Esophagus mucosa (tissue), 1 donor: ENCODE data around the gene NTN1. TPM values are rescaled to one million over a fixed set of nuclear protein-coding genes. Genes with fewer than 3 reads are reported as not detected.
A peak's percentile ranks its signal among the peaks of the same experiment; 100 is the strongest.

Source experiments
- ATAC-seq: fragments of 200-7000 bp; cut with Tn5 transposase; one replicate; pipeline ENCODE4 v1.9.1; 2020
- total RNA-seq: library from RNA; stranded (reverse); gene quantifications from one replicate; pipeline ENCODE4 v1.2.4, GENCODE V29; 2023
- donor health status: DM: yes; HTN: yes; CAD: no.

Gene NTN1
- total RNA-seq, 1 donor from 2014 or later = 9.1 TPM

DNA sequence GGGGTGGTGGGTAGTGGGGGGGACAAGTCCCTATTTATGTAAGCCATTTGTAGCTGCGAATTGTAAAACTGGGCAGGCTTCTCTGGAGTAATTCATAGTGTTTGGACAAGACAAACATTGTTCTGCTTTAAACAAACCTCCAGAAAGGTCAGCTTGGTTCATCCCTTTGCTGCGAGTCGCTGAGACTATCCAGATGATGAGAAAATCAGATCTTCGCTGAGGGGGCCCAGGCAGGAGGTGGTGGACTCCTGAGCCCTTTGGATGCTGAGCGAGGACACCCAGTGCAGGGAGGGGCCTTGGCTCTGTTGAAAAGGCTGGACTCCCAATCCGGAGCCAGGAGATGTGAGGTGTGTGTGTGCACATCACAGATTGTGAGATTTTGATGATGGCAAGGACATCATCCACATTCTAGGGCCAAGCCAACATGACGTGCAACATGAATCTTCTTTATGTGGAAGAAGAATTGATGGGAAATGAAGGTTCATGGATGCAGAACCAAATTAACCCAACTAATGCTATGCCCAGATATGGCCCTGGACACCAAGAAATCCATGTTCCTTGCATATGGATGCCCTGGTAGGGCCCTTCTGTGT lies 15.0 kb upstream of the NTN1 start:
- no peak for ATAC-seq

DNA sequence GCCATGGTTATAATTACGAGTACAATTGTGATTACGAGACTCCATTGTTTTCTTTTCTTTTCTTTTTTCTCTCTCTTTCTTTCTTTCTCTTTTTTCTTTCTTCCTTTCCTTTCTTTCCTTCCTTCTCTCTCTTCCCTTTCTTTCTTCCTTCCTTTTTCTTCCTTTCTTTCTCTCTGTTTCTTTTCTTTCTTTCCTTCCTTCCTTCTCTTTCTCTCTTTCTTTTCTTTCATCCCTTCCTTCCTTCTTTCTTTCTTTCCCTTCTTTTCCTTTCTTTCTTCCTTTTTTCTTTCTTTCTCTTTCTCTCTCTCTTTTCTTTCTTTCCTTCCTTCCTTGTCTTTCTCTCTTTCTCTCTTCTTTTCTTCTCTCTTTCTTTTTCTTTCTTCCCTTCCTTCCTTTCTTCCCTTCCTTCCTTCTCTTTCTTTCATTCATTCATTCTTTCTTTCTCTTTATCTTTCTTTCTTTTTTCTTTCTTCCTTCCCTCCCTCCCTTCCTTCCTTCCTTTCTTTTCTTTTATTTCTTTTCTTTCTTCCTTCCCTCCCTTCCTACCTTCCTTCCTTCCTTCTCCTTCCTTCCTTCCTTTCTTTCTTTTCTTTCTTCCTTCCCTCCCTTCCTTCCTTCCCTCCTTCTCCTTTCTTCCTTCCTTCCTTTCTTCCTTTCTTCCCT lies 14.1 kb upstream of the NTN1 start:
- no peak for ATAC-seq

DNA sequence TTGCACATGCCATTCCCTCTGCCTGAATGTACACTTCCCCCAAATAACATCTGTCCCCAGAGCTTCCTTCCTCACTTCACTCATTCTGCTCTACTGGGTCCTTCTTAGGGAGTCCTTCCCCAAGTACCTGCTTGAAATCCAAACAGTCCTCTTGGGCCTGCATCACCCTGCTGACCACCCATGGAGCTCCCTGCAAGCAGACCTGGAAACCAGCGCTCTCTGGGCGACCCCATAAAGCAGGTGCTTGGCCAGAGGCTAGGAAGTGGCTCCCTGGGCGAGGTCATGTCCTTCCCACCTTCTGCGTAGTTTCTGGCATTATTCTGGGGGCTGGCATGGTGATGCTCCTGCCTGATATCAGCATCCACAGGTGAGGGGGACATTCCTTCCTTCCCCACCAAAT lies 12.2 kb upstream of the NTN1 start:
- no peak for ATAC-seq

DNA sequence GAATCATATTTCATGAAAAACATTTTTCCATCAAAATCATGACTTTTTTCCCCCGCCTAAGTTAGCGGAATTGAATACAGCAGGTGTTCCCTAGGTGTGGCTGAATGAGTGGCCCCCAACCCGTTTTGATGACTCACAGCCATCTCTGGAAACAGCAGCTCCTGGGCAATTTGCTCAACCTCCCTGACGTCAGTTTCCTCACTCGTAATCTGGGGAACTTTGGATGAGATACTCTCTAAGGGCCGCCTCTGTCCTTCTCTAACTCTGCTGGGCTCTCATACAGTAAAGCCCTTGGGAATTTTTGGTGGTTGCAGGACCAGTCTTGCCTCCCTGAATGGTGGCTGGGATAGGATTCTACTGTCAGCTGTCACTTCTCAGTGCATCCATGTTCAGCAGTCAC lies 11.6 kb upstream of the NTN1 start:
- no peak for ATAC-seq

DNA sequence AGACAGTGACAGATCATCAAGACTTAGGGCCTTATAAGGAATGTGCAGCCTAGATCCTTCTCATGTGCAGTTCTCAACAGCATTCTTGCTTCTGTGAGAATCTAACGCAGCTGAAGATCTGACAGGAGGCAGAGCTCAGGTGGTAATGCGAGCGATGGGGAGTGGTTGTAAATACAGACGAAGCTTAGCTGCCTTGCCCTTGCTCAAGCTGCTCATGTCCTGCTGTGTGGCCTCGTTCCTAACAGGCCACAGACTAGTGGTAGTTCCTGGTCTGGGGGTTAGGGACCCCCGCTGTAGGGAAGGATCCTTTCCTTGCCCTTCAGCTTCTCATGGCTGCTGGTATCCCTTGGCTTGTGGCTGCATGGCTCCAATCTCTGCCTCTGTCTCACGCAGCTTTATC lies 10.3 kb upstream of the NTN1 start:
- ATAC-seq = no peak

DNA sequence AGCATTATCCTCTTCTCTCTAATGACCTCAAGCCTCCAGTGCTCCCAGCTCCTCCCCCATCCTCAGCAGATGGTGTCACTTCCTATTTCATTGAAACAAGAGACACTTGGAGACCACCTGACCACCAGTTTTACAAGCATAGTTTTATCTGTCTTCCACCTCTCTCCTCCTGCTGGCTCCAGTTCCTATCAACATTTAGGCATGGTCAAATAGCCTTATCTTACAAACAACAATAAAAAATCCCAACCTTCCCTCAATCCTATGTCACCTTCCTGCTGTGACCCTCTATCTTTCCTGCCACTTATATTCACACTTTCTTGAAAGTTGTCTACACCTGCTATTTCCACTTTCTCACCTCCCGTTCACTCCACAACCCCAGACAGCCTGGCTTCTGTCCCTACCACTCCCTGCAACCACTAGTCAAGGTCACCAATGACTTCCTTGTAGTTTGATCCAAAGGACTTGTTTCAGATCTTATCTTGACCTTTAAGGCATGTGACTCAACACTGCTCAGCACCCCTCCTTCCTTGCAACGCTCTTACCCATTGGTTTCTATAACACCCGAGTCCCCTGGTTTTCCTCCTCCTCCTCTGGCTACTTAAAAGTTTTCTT lies 4.3 kb upstream of the NTN1 start:
- no peak for ATAC-seq

DNA sequence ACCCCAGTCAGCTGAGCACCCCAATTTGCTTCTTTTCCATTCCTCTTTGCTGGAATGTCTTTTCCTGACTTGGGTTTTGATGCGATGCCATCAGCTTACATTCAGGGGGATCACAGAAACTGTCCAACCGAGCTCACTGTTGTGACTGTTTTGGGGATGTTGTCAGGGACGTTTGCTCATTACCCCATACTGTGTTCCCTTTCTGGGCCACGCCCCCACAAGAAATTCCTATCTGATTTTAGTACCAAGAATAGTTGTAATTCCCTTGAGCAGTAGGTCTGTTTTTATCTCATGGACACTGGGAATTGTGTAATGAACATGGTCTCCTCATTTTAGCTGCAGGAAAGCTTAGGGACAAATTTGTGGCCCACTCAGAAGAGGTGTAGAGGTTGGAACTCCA lies 2.6 kb upstream of the NTN1 start:
- ATAC-seq = no peak

DNA sequence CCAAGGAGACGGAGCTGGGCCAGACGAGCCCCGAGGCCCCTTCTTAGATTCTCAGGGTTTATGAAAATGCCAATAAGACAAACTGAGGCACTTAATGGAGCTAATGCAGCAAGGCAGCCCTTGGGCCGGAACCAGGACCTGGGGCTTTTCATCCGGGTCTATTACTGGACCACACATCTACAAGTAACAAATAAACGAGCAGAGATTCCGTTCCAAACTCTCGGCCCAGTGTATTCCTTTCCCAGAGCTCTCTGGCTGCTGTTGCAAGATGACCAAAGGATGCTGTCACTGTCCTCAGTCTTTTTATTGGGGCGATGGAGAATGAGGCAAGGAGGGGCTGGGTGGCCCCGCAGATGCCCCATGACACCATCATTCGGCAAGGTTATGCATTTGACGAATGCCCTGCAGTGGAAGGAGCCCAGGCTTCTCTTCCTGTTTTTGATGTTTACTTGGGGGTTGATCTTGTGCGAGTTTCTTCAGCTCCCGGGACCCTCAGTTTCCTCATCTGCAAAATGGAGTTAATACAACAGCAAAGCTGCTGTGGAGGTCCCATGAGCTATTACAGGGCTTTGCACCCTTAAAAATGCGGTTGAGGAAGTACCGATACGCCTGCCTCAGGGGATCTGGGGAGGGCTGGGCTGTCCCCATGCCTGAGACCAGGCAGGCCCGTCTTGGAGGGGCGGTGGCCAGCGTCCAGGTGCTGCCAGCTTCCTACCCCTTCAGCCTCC lies 1.1 kb upstream of the NTN1 start:
- ATAC-seq = peak; percentile 4

DNA sequence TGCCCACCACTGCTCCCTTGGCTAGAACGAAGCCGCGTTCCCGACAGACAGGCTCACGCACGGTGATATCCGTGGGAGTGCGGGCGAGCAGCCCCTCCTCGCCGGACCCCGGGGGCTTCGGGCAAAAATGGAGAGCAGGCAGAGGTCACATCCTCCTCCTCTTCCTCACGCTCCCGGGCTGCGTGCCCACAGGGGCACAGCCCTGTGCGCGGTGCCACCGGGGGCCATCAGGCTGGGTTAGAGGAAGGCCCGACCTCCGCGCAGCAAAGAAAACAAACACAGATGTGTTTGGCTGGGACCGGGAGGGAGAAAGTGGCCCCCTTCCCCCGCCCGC lies 519 bp upstream of the NTN1 start:
- ATAC-seq = no peak

DNA sequence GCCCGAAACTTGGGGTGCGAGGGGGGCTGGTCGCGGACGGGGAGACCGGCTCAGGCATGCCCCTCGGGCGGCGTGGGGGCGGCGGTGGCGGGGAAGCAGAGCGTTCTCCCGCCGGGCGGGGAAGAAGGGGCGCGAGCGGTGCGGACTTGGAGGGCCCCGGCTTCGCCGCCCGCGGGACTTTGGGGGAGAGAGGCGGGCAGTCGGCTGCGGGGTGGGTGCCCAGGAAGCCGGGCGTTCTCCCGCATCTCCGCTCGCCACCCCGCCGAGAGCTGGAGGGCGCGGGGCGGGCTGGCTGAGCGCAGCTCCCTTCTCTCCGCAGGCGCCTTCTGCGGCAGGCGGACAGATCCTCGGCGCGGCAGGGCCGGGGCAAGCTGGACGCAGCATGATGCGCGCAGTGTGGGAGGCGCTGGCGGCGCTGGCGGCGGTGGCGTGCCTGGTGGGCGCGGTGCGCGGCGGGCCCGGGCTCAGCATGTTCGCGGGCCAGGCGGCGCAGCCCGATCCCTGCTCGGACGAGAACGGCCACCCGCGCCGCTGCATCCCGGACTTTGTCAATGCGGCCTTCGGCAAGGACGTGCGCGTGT lies 772 bp downstream of the NTN1 start:
- peak; percentile 64 for ATAC-seq

DNA sequence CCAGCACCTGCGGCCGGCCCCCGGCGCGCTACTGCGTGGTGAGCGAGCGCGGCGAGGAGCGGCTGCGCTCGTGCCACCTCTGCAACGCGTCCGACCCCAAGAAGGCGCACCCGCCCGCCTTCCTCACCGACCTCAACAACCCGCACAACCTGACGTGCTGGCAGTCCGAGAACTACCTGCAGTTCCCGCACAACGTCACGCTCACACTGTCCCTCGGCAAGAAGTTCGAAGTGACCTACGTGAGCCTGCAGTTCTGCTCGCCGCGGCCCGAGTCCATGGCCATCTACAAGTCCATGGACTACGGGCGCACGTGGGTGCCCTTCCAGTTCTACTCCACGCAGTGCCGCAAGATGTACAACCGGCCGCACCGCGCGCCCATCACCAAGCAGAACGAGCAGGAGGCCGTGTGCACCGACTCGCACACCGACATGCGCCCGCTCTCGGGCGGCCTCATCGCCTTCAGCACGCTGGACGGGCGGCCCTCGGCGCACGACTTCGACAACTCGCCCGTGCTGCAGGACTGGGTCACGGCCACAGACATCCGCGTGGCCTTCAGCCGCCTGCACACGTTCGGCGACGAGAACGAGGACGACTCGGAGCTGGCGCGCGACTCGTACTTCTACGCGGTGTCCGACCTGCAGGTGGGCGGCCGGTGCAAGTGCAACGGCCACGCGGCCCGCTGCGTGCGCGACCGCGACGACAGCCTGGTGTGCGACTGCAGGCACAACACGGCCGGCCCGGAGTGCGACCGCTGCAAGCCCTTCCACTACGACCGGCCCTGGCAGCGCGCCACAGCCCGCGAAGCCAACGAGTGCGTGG lies 1.5 kb downstream of the NTN1 start:
- ATAC-seq = peak; percentile 45

DNA sequence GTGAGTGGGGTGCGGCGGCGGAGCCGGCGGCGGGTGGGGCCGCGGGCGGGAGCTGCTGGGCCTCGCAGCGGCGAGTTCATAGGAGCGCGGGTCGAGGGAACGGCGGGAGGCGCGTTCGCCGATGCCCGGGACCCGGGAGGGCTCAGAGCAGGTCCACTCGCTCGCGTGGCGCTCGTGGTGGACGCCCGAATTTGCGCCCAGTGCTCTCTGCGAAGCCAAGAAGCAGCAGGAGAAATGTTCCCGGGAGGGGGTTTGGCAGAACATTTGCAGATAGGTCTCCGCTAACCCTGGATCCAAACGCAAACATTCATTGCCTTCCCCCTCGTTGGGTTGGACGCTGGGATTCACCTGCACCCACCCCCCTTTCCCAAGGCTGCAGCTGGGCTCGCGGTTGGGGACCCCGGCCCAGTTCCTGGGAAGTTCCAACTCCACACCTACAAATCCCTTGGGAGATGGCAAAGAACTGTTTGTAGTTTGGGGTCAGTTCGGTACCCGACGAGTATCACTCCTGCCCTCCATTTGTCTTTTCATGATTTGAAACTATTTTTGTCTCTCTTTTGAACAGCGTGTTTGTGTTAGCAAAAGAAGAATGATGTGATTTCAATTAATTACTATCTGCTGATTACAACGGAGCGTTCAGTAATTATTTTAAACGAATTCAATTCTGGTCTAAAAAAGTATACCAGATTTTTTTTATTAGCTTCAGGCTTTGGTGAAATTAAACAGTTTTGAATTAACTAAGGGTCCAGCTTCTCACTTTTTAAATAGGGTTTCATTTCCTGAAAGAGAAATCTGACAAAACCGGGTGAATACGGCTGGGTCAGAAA lies 2.3 kb downstream of the NTN1 start:
- no peak for ATAC-seq

DNA sequence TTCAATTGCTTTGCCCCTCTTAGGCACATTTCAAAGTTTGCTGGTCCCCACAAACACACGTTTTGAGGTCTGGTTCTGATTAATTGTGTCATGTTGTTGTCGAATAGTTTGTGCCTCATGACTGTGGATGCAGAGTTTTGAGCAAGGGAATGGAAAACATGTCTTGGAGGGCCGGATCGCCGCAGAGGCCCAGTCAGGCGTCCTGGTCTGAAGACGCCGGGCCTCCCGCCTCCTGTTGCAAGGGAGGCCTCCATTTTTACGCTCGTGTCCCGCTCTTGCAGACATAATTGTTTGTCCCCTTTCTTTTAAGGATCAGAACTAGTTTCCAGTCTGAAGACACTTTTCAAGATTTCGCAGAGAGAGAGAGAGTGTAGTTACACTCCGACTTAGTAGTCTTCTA lies 3.2 kb downstream of the NTN1 start:
- ATAC-seq = no peak

DNA sequence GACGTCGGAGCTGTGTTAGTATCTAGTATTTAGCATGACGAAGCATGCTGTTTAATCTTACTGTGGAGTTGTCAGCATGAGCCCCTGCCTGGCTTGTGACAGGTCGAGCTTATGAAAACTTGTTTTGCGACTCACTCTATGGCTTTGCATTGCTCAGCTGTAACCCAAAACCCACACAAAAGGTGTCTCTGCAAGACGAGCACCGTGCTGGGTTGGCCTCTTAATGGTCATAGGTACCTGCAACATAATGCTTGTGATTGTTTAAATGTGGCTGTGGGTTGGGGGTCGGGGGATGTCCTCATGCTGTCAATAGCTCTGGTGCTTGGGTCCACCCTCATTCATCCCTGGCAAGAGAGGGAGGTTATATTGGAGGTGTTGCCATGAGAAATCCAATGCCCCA lies 5.4 kb downstream of the NTN1 start:
- peak; percentile 30 for ATAC-seq

DNA sequence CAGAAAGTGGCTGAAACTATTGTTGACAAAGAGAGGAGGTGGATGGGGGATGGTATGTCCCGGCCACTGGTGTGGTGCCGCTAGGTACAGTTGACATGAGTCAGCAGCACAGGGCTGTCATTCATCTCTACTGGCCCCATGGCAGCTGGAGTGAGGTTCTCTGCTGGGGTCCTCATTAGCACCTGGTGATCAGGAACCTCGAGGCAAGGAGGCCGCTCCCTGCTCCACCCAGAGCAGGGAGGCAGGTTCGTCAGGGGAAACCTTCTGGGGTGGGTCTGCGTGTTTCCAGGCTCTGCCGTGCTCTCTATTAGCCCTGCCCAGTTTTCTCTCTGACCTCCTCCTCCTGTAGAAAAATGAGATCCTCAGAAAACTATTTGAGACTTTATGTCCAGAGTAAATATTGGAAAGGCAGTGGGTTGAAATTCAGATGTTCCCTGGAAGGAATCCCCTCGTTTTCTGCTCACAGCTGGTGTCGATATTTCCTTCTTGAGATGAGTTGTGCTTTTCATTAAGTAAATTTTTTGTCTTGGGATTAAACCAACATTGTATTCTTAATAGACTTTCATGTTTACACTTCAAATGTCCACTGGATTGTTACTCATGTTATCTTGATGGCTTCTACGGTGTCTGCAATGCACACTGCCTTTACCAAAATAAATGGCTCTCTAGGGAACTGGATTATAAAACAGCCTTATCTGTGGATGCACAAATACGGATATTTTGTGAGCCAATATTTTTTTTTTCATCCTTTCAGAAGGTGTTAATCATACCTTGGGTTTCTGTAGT lies 7.1 kb downstream of the NTN1 start:
- ATAC-seq = peak; percentile 18

DNA sequence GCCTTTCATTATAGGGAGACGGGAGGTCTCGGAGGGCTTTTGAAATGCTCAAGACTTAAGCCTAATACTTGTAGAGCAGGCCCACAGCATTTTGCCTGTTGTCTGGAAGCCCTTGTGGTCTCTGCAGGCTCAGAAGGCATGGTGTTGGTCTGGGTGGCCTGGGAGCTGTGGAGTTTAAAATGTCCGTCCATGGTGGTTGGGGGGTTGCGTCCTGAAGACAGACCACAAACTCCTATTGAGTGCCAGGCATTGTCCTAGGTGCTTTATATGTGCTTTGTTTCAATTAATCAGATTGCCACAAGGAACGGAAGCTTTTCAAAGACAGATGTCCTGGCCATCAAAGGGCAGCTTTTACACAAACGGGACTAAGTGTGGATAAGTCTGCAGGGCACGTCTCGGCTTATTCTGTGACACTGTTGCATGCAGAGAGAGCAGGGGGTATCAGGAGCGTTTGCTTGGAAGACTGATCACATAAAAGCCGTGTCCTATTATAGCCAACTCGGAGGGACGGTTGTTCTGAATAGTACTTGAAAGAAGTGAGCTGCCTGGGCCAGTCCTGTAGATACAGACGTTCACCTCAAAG lies 7.8 kb downstream of the NTN1 start:
- no peak for ATAC-seq

DNA sequence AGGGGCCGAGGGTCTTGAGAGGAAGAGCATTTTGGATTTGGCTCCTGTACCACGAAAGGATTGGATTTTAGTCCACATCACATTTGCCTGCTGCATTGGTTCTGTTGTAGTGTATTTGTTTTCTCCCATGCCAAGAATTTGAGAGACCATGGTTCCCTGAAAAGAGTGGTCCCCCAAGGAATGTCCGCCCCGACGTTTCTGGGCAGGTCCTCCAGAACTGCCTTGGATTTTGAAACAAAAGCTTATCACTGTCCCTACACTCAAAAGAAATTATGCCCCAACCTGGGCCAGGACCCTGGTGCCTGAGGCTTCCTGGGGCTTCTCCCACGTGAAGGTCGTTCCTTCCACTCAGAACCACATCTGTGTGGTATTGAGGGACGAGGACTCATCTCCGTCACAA lies 10.8 kb downstream of the NTN1 start:
- ATAC-seq = no peak

DNA sequence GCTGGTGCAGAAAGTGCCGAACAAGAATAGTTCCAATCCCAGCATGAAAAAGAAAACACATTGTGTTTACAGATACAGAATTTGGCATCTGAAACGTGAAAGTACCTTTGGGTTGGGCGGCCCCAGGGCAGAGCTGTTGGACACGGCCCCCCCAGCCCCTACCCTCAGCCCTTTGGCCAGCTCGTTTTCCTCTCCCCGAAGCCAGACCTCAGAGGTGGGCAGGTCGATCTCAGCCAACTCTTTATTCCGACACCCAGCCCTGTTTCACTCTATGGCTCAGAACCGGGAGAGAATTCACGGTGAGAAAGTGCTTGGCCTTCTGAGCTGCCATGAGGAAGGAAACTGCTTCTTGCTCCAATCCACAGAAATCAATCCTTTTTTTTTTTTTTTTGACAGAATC lies 11.3 kb downstream of the NTN1 start:
- no peak for ATAC-seq

DNA sequence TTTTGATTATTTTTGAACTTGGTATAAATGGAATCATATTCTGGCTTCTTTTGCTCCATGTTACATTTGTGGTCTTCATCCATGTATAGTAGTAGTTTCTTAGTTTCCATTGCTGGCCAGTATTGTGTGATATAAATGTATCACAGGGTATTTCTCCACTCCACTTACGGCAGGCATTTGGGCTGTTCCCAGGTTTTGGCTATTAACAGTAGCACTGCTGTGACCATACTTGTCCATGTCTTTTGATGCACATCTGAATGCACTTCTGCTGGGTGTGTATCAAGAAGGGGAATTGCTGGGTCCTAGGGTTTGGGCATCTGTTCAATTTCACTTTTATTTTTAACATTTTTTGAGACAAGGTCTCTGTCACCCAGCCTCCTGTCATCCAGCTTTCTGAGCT lies 13.9 kb downstream of the NTN1 start:
- ATAC-seq = no peak

DNA sequence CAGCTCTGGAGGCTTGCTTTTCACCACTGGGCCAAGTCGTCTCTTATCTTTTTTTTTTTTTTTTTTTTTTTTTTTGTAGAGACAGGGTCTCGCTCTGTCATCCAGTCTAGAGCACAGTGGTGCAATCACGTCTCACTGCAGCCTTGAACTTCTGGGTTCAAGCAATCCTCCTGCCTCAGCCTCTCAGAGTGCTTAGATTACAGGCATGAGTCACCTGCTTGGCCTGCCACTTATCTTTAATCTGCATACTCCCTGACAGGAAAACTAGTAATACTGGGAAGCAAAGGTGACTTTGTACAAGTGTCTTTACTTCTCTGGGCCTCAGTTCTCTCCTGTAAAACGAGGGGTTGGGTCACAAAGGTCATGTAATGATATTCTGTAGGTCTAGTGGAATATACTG lies 15.0 kb downstream of the NTN1 start:
- no peak for ATAC-seq

DNA sequence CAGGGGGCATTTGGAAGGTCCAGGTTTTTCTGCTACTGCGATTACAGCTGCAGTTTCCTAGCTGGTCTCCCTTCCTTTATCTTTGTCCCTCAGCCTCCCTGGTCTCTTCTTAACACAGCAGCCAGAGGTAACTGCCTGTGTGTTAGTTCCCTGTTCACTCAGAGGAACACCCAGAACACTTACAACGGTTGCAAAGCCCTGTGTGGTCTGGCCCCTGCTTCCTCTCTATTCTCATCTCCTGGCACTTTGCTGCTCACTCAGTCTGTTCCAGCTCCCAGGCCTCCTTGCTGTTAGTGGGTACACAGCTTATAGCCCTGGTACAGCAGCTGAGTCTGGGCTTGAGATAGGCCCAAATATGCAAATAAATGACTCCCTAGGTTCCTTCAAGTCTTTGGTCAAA lies 16.4 kb downstream of the NTN1 start:
- ATAC-seq = no peak
